Fibroblast of mammary gland (primary cell): ENCODE data around the gene MEF2B.
A peak's percentile ranks its signal among the peaks of the same experiment; 100 is the strongest.

Experiments
- DNase-seq: peaks from one replicate; pipeline ENCODE4 v3.0.0-alpha.2; 2010; ENCODE audit warnings: low read depth
- H3K4me3 ChIP-seq: 2 replicates; pipeline ENCODE4 v1.5.1; 2011; ENCODE audit warnings: low read depth, mild to moderate bottlenecking, low read length, moderate library complexity; ENCODE audit not compliant: control insufficient read depth
- TF ChIP-seq, protein P1 (sequence below): conservative IDR thresholded peaks from 2 replicates; pipeline ENCODE4 v1.5.1; 2011; ENCODE audit warnings: low read depth, low read length, inconsistent platforms; ENCODE audit not compliant: control insufficient read depth, insufficient read depth

MEF2B gene

GRCh38 chr19:19170053-19170872 is at the start of gene MEF2B:
Gene MEF2B, minus strand, starts transcription at chr19:19170263. Its CDS starts 19,528 bp downstream, at chr19:19150735.
- peak; percentile 40 for DNase-seq
- TF ChIP-seq, protein P1, sequence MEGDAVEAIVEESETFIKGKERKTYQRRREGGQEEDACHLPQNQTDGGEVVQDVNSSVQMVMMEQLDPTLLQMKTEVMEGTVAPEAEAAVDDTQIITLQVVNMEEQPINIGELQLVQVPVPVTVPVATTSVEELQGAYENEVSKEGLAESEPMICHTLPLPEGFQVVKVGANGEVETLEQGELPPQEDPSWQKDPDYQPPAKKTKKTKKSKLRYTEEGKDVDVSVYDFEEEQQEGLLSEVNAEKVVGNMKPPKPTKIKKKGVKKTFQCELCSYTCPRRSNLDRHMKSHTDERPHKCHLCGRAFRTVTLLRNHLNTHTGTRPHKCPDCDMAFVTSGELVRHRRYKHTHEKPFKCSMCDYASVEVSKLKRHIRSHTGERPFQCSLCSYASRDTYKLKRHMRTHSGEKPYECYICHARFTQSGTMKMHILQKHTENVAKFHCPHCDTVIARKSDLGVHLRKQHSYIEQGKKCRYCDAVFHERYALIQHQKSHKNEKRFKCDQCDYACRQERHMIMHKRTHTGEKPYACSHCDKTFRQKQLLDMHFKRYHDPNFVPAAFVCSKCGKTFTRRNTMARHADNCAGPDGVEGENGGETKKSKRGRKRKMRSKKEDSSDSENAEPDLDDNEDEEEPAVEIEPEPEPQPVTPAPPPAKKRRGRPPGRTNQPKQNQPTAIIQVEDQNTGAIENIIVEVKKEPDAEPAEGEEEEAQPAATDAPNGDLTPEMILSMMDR = no peak
- H3K4me3 ChIP-seq = no peak within 1 kb of the TSS

DNA sequence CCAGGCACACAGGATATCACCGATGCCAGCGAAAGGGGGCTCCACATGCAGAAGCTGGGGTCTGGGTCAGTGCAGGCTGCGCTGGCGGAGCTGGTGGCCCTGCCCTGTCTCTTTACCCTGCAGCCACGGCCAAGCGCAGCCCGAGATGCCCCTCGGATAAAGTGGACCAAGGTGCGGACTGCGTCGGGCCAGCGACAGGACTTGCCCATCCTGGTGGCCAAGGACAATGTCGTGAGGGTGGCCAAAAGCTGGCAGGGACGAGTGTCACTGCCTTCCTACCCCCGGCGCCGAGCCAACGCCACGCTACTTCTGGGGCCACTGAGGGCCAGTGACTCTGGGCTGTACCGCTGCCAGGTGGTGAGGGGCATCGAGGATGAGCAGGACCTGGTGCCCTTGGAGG is 48.8 kb upstream of the MEF2B start:
- H3K4me3 ChIP-seq = no peak overlapping the region
- TF ChIP-seq, protein P1 = no peak
- DNase-seq = no peak

DNA sequence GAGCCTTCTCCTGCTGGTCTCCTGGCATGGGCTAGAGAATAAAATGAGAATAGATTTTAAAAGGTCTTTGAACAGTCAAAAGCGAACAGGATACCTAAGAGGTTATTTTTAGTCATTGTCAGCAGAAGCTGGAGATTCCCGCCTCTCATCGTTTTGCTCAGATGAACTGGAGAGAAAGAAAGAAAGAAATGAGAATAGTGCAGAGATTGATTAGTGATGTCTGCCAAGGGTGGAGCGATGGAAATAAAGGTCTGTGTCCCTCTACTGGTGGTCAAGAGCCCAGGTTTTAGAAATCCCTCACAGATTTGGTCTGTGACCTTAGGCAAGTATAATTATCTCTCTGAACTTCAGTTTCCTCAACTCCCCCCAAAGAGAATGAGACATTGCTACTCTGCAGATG is 47.0 kb upstream of the MEF2B start:
- TF ChIP-seq, protein P1 = peak; percentile 21
- DNase-seq = peak; percentile 41
- H3K4me3 ChIP-seq = no peak overlapping the region

DNA sequence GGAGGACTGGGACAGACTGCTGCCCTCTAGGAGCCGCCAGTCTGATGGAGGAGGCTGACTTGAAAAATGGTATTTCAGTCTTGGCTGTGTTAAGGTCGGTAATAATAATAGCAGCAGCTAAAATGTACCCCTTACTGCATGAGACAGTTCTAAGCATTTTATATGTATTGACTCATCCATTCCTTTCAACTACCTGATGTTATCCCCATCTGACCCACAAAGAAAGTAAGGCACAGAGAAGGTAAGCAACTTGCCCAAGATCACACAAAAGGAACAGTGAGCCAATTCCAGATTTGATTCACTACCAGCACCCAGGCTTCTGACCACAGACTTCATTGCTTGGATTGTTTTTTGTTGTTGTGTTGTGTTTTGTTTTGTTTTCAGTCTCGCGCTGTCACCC is 45.7 kb upstream of the MEF2B start:
- TF ChIP-seq, protein P1 = no peak
- DNase-seq = no peak
- no peak overlapping the region for H3K4me3 ChIP-seq

DNA sequence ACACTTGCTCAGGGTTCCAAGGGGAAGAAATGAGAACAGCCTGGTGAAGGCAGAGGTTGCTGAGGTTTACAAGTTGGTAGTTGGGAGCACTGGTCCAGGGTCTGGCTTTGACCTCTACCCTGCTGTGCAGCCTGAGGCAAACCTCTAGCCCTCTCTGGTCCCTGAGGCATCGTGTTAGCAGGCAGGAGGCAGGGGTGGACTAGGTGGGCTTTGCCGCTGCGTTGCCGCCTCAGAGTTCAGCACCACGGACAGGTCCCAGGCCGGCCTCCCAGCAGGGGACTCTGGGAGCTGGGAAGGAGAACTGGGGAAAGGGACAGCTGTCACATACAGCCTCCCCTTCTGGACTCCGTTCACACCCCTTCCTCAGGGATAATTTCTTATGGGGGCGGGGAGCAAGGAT is 44.8 kb upstream of the MEF2B start:
- TF ChIP-seq, protein P1 = no peak
- no peak overlapping the region for H3K4me3 ChIP-seq
- DNase-seq = peak; percentile 30

DNA sequence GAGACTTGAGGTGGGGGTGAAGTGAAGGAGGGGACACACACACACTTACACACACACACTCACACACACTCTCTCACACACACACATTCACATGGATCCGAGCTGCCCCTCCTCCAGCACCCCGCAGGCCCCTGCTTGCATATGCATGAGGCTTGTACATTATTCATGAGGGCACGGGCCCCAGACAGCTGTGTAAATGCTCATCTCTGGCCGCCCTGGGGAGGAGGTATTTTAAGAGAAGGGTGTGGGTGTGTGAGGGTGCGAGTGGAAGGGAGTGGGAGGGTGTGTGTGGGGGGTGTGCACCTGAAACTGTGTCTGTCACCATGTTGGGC is 44.1 kb upstream of the MEF2B start:
- no peak for DNase-seq
- no peak overlapping the region for H3K4me3 ChIP-seq
- TF ChIP-seq, protein P1 = no peak
